Activated CD4-positive, alpha-beta memory T cell treated with anti-CD3 and anti-CD28 coated beads, Interleukin-2, amount 10 ng/mL, durations not matched to agents 7 days and 5 days (primary cell): ENCODE data around the gene GFOD1. TPM values are rescaled to one million over a fixed set of nuclear protein-coding genes. Genes with fewer than 3 reads are reported as not detected.
A peak's percentile ranks its signal among the peaks of the same experiment; 100 is the strongest.
"Not testable (repeated sequence)": the region's sequence is repeated elsewhere in the genome, so short reads cannot be mapped to it uniquely, and the experiment has no call there.

Experiments
- CTCF ChIA-PET: fragments of 350-600 bp; sonication (Branson Sonifier 250); formaldehyde crosslinking; loops from one replicate; lab custom pipeline; 2021; ENCODE audit warnings: antibody characterized with exemption, inconsistent platforms; lab: Charles Lee
- POLR2A ChIA-PET: fragments of 350-600 bp; sonication (Branson Sonifier 250); formaldehyde crosslinking; loops from one replicate; lab custom pipeline; 2021; ENCODE audit warnings: antibody characterized with exemption; lab: Charles Lee
- DNase-seq: peaks from one replicate; pipeline ENCODE4 v3.0.0-alpha.2; 2020
- H3K27ac Mint-ChIP-seq: one replicate; pipeline ENCODE4 v1.8.0; 2021; ENCODE audit warnings: mild to moderate bottlenecking, mixed read lengths
- H3K27me3 Mint-ChIP-seq: one replicate; pipeline ENCODE4 v1.8.0; 2021; ENCODE audit warnings: mixed read lengths
- H3K36me3 Mint-ChIP-seq: one replicate; pipeline ENCODE4 v1.8.0; 2021; ENCODE audit warnings: low read depth, mixed read lengths
- H3K4me1 Mint-ChIP-seq: one replicate; pipeline ENCODE4 v1.8.0; 2021; ENCODE audit warnings: mixed read lengths
- H3K4me3 Mint-ChIP-seq: one replicate; pipeline ENCODE4 v1.8.0; 2021; ENCODE audit warnings: mild to moderate bottlenecking, mixed read lengths
- H3K9me3 Mint-ChIP-seq: one replicate; pipeline ENCODE4 v1.8.0; 2021; ENCODE audit warnings: mixed read lengths
- total RNA-seq, 2 experiments: library from RNA; stranded (reverse); gene quantifications; one replicate each; pipeline ENCODE4 v1.2.3, GENCODE V29; 2021

Gene GFOD1
- total RNA-seq, 2 experiments from 2014 or later = 3.0 TPM

GRCh38 chr6:13436399-13437217 lies 50.8 kb downstream of the GFOD1 start:
- Mint-ChIP-seq H3K27ac (no peak overlapping the region), H3K4me1 (peaks cover 41% of the 10 kb centered on the region), H3K4me3 (no peak overlapping the region), H3K27me3 (no peaks in the 10 kb centered on the region), H3K9me3 (peaks cover 10% of the 10 kb centered on the region), H3K36me3 (peaks cover 3% of the 10 kb centered on the region)
- ChIA-PET POLR2A (no interaction called here), CTCF (interaction anchor here (1.8 kb wide), 1 partner anchor 138 kb away, joined by 5 read pairs; the partner anchor contains the start of gene SIRT5)
- DNase-seq = no peak

GRCh38 chr6:13435477-13436246 lies 51.7 kb downstream of the GFOD1 start:
- Mint-ChIP-seq H3K27me3 (no peaks in the 10 kb centered on the region), H3K9me3 (peaks cover 10% of the 10 kb centered on the region), H3K4me1 (peaks cover 50% of the 10 kb centered on the region), H3K27ac (peak overlapping the region; percentile 63), H3K4me3 (peak overlapping the region; percentile 35), H3K36me3 (peaks cover 3% of the 10 kb centered on the region)
- ChIA-PET POLR2A (interaction anchor here (0.6 to 1.0 kb wide), 2 partner anchors 80 to 139 kb away, joined by 3 read pairs; partner anchors contain the start of gene SIRT5), CTCF (interaction anchor here (0.7 to 1.8 kb wide), 2 partner anchors 52 to 139 kb away, joined by 3 to 5 read pairs; partner anchors contain the start of genes GFOD1 and SIRT5)
- no peak for DNase-seq

- Mint-ChIP-seq H3K9me3 (peaks cover 10% of the 10 kb centered on the region), H3K4me3 (no peak overlapping the region), H3K4me1 (peaks cover 53% of the 10 kb centered on the region), H3K36me3 (peaks cover 3% of the 10 kb centered on the region), H3K27ac (peak overlapping the region; percentile 16), H3K27me3 (no peaks in the 10 kb centered on the region)
- ChIA-PET CTCF (interaction anchor here (1.8 kb wide), 1 partner anchor 140 kb away, joined by 5 read pairs; the partner anchor contains the start of gene SIRT5), POLR2A (interaction anchor here (0.6 kb wide), 1 partner anchor 79 kb away, joined by 3 read pairs; no protein-coding TSS in a partner anchor)
- no peak for DNase-seq
Measured at GRCh38 chr6:13434777-13435176, 52.6 kb downstream of the GFOD1 start.

- Mint-ChIP-seq H3K4me1 (peaks cover 56% of the 10 kb centered on the region), H3K27ac (peak overlapping the region; percentile 16)
- not testable (repeated sequence) for H3K36me3 Mint-ChIP-seq, H3K27me3 Mint-ChIP-seq, DNase-seq, H3K4me3 Mint-ChIP-seq, H3K9me3 Mint-ChIP-seq
- POLR2A ChIA-PET = interaction anchor here (1.5 kb wide), 1 partner anchor 9 kb away, joined by 3 read pairs; no protein-coding TSS in a partner anchor
- CTCF ChIA-PET = interaction anchor here (0.9 kb wide), 1 partner anchor 104 kb away, joined by 3 read pairs; no protein-coding TSS in a partner anchor
Measured at GRCh38 chr6:13434135-13434775, 53.1 kb downstream of the GFOD1 start.

GRCh38 chr6:13433709-13434121 lies 53.7 kb downstream of the GFOD1 start:
- Mint-ChIP-seq H3K9me3 (peaks cover 10% of the 10 kb centered on the region), H3K4me3 (no peak overlapping the region), H3K4me1 (peaks cover 62% of the 10 kb centered on the region), H3K27ac (peak overlapping the region; percentile 2), H3K27me3 (no peaks in the 10 kb centered on the region), H3K36me3 (peaks cover 3% of the 10 kb centered on the region)
- ChIA-PET CTCF (interaction anchor here (0.7 to 2.6 kb wide), 3 partner anchors 8 to 141 kb away, joined by 3 to 9 read pairs (median 4); partner anchors contain the start of gene SIRT5), POLR2A (interaction anchor here (1.5 to 3.5 kb wide), 3 partner anchors 9 to 141 kb away, joined by 3 to 12 read pairs (median 11); partner anchors contain the start of genes SIRT5 and TBC1D7)
- no peak for DNase-seq

- POLR2A ChIA-PET = interaction anchor here (0.8 to 3.5 kb wide), 6 partner anchors 10 to 142 kb away, joined by 3 to 12 read pairs (median 5); partner anchors contain the start of genes SIRT5 and TBC1D7
- Mint-ChIP-seq H3K27ac (peak overlapping the region; percentile 83), H3K27me3 (no peaks in the 10 kb centered on the region), H3K9me3 (peaks cover 10% of the 10 kb centered on the region), H3K4me3 (no peak overlapping the region), H3K4me1 (peaks cover 72% of the 10 kb centered on the region), H3K36me3 (peaks cover 3% of the 10 kb centered on the region)
- CTCF ChIA-PET = interaction anchor here (0.7 to 2.6 kb wide), 4 partner anchors 10 to 142 kb away, joined by 3 to 9 read pairs (median 4); partner anchors contain the start of gene SIRT5
- DNase-seq = peak; percentile 38
Measured at GRCh38 chr6:13432526-13433184, 54.7 kb downstream of the GFOD1 start.

GRCh38 chr6:13431861-13432465 lies 55.4 kb downstream of the GFOD1 start:
- peak; percentile 47 for DNase-seq
- peaks cover 75% of the 10 kb centered on the region for H3K4me1 Mint-ChIP-seq

GRCh38 chr6:13431059-13431656 lies 56.2 kb downstream of the GFOD1 start:
- ChIA-PET CTCF (interaction anchor here (2.6 kb wide), 1 partner anchor 144 kb away, joined by 9 read pairs; the partner anchor contains the start of gene SIRT5), POLR2A (interaction anchor here (1.2 to 3.5 kb wide), 4 partner anchors 30 to 143 kb away, joined by 4 to 12 read pairs (median 8); partner anchors contain the start of genes SIRT5 and TBC1D7)
- Mint-ChIP-seq H3K4me1 (peaks cover 69% of the 10 kb centered on the region), H3K4me3 (no peak overlapping the region), H3K27me3 (no peaks in the 10 kb centered on the region), H3K27ac (peak overlapping the region; percentile 78), H3K36me3 (peaks cover 3% of the 10 kb centered on the region), H3K9me3 (peaks cover 10% of the 10 kb centered on the region)
- no peak for DNase-seq

More at GRCh38 chr6:13431861-13432465, 55.4 kb downstream of the GFOD1 start:
- Mint-ChIP-seq H3K4me3 (no peak overlapping the region), H3K27me3 (no peaks in the 10 kb centered on the region), H3K36me3 (peaks cover 3% of the 10 kb centered on the region), H3K9me3 (peaks cover 10% of the 10 kb centered on the region), H3K27ac (peak overlapping the region; percentile 83)
- ChIA-PET POLR2A (interaction anchor here (0.8 to 3.5 kb wide), 7 partner anchors 22 to 143 kb away, joined by 4 to 12 read pairs (median 4); partner anchors contain the start of genes SIRT5 and TBC1D7), CTCF (interaction anchor here (1.3 to 2.6 kb wide), 2 partner anchors 96 to 143 kb away, joined by 3 to 9 read pairs; partner anchors contain the start of gene SIRT5)

GRCh38 chr6:13429406-13429753 lies 58.0 kb downstream of the GFOD1 start:
- Mint-ChIP-seq H3K27me3 (no peaks in the 10 kb centered on the region), H3K9me3 (peaks cover 7% of the 10 kb centered on the region), H3K4me1 (peaks cover 56% of the 10 kb centered on the region), H3K4me3 (no peak overlapping the region), H3K27ac (no peak overlapping the region), H3K36me3 (peaks cover 3% of the 10 kb centered on the region)
- no peak for DNase-seq
- POLR2A ChIA-PET = interaction anchor here (1.0 to 1.2 kb wide), 2 partner anchors 18 to 57 kb away, joined by 4 read pairs; no protein-coding TSS in a partner anchor
- CTCF ChIA-PET = interaction anchor here (0.8 to 3.4 kb wide), 5 partner anchors 12 to 92 kb away, joined by 3 to 8 read pairs (median 4); no protein-coding TSS in a partner anchor

- Mint-ChIP-seq H3K27ac (peak overlapping the region; percentile 65), H3K4me1 (peaks cover 54% of the 10 kb centered on the region), H3K27me3 (no peaks in the 10 kb centered on the region), H3K4me3 (peak overlapping the region; percentile 43), H3K36me3 (peaks cover 2% of the 10 kb centered on the region), H3K9me3 (peaks cover 2% of the 10 kb centered on the region)
- no peak for DNase-seq
- CTCF ChIA-PET = interaction anchor here (0.8 to 3.4 kb wide), 7 partner anchors 12 to 146 kb away, joined by 3 to 8 read pairs (median 4); partner anchors contain the start of gene SIRT5
- POLR2A ChIA-PET = interaction anchor here (1.0 to 2.1 kb wide), 4 partner anchors 18 to 146 kb away, joined by 4 to 11 read pairs (median 6); partner anchors contain the start of genes SIRT5 and TBC1D7
Measured at GRCh38 chr6:13428583-13429405, 58.6 kb downstream of the GFOD1 start.
